ENCODE data around the gene PTPRN2. TPM values are rescaled to one million over a fixed set of nuclear protein-coding genes. Genes with fewer than 3 reads are reported as not detected.

PTPRN2 gene
- total RNA-seq, 4 donors from 2014 or later = 6.6 to 10.7 (median 8.2) TPM

DNA sequence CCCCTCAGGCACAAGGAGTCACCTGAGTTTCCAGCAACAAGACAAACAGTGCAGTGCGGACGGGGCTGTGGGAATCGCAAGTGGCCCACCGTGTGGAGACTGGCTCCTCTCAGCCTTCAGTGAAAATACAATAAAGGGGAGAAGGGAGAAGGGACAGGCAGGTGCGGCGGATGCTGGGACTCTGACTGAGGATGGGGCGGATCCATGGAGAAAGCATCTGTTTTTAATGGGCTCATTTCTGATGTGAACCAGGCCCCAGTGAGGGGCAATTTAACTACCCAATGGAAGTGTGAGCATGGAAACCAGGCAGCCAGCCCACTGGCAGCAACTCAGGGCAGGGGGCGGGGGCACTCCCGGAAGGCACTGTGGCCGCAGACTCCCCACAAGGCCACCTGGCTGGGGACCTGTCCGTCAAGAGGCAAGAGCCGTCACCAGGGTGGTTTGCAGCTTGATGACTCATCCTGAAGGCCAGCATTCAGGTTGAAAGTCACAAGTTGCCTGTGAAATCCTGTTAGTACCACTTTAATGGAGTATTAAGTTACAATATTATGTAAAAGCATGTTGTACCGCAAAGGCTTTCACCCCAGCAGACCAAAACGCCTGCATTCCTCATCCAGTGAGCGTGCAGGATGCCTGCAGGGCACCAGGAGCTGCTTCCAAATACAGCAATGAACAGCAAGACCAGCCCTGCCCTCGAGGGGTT is 476.4 kb downstream of the PTPRN2 start:
- H3K27ac ChIP-seq = no peak overlapping the region
- H3K4me3 ChIP-seq = no peak overlapping the region
- 61 to 75% methylated on average over 16 of the region's 16 CpGs for WGBS, 2 donors
- DNase-seq (ENCODE audit: low spot score in 2 of 2) = no peak
- no peaks in the 10 kb centered on the region for H3K36me3 ChIP-seq
- no peaks in the 10 kb centered on the region for H3K4me1 ChIP-seq
- peaks cover 0 to 48% (median under 1%) of the 10 kb centered on the region in 4 donors for H3K9me3 ChIP-seq
- no peak for TF ChIP-seq CTCF (IDR thresholded peaks at IDR 0.05)
- TF ChIP-seq EP300 (IDR thresholded peaks at IDR 0.05) = no peak
- TF ChIP-seq POLR2A (IDR thresholded peaks at IDR 0.05) = no peak
- H3K27me3 ChIP-seq = no peaks in the 10 kb centered on the region

- DNase-seq (ENCODE audit: low spot score in 2 of 2) = no peak
- 76 to 85% methylated on average over 14 of the region's 14 CpGs for WGBS, 2 donors
- no peak overlapping the region for H3K27ac ChIP-seq
Observed at GRCh38 chr7:158110661-158111048, 477.0 kb downstream of the PTPRN2 start.

GRCh38 chr7:158110034-158110590 is 477.5 kb downstream of the PTPRN2 start:
- H3K27me3 ChIP-seq = no peaks in the 10 kb centered on the region
- TF ChIP-seq CTCF (IDR thresholded peaks at IDR 0.05) = no peak
- TF ChIP-seq EP300 (IDR thresholded peaks at IDR 0.05) = no peak
- no peak for TF ChIP-seq POLR2A (IDR thresholded peaks at IDR 0.05)
- no peak for DNase-seq (ENCODE audit: low spot score in 2 of 2)
- H3K4me3 ChIP-seq = no peak overlapping the region
- H3K9me3 ChIP-seq = peaks cover 0 to 37% (median 0%) of the 10 kb centered on the region in 4 donors
- no peaks in the 10 kb centered on the region for H3K36me3 ChIP-seq
- no peaks in the 10 kb centered on the region for H3K4me1 ChIP-seq
- WGBS, 2 donors = 89 to 92% methylated on average over 15 of the region's 15 CpGs
- no peak overlapping the region for H3K27ac ChIP-seq

More at GRCh38 chr7:158110661-158111048, 477.0 kb downstream of the PTPRN2 start:
- H3K4me3 ChIP-seq = no peak overlapping the region
- no peaks in the 10 kb centered on the region for H3K36me3 ChIP-seq
- no peaks in the 10 kb centered on the region for H3K27me3 ChIP-seq
- peaks cover 0 to 42% (median 0%) of the 10 kb centered on the region in 4 donors for H3K9me3 ChIP-seq
- TF ChIP-seq POLR2A (IDR thresholded peaks at IDR 0.05) (no peak), EP300 (IDR thresholded peaks at IDR 0.05) (no peak), CTCF (IDR thresholded peaks at IDR 0.05) (no peak)
- H3K4me1 ChIP-seq = no peaks in the 10 kb centered on the region

- WGBS, 2 donors = 87% methylated on average over 12 of the region's 12 CpGs
Observed at GRCh38 chr7:158109364-158110033, 478.1 kb downstream of the PTPRN2 start.

More at GRCh38 chr7:158109364-158110033, 478.1 kb downstream of the PTPRN2 start:
- H3K27ac ChIP-seq = no peak overlapping the region
- no peak for DNase-seq (ENCODE audit: low spot score in 2 of 2)
- peaks cover 0 to 31% (median 0%) of the 10 kb centered on the region in 4 donors for H3K9me3 ChIP-seq
- H3K4me3 ChIP-seq = no peak overlapping the region
- H3K36me3 ChIP-seq = no peaks in the 10 kb centered on the region
- no peaks in the 10 kb centered on the region for H3K27me3 ChIP-seq
- TF ChIP-seq CTCF (IDR thresholded peaks at IDR 0.05) = no peak
- TF ChIP-seq POLR2A (IDR thresholded peaks at IDR 0.05) = no peak
- TF ChIP-seq EP300 (IDR thresholded peaks at IDR 0.05) = no peak
- H3K4me1 ChIP-seq = no peaks in the 10 kb centered on the region
